AG04450 (cell line): ENCODE data around the gene CERS6. TPM values are rescaled to one million over a fixed set of nuclear protein-coding genes. Genes with fewer than 3 reads are reported as not detected.

Experiments
- CTCF ChIA-PET: fragments of 300-600, 350-600 bp; formaldehyde crosslinking; extraction: SDS; loops from one replicate; lab custom pipeline; 2022; ENCODE audit warnings: antibody characterized with exemption, inconsistent platforms; lab: Charles Lee
- POLR2A ChIA-PET: fragments of 350-600 bp; formaldehyde crosslinking; extraction: SDS; loops from one replicate; lab custom pipeline; 2021; ENCODE audit warnings: antibody characterized with exemption, inconsistent platforms; lab: Yijun Ruan, JAX
- DNase-seq: peaks from one replicate; pipeline ENCODE4 v3.0.0-alpha.2; 2011; ENCODE audit warnings: low read depth, low spot score
- H3K27ac ChIP-seq: one replicate; pipeline ENCODE4 v1.5.1; 2012; ENCODE audit warnings: low read depth, low read length, control low read depth
- H3K27me3 ChIP-seq: one replicate; pipeline ENCODE4 v1.6.0; 2012; ENCODE audit warnings: low read length; ENCODE audit not compliant: control insufficient read depth, insufficient read depth
- H3K4me3 ChIP-seq: 2 replicates; pipeline ENCODE4 v1.5.1; 2011; ENCODE audit warnings: mild to moderate bottlenecking, low read depth, low read length, control low read depth
- H3K9me3 ChIP-seq: 2 replicates; pipeline ENCODE4 v1.5.1; 2012; ENCODE audit warnings: low read length; ENCODE audit not compliant: control insufficient read depth, insufficient read depth
- polyA plus RNA-seq: library from polyadenylated mRNA; depleted of rRNA; stranded (reverse); fragments of >200 nt; gene quantifications from 2 replicates; pipeline ENCODE4 v1.2.3, GENCODE V29; 2011
- TF ChIP-seq, protein P1 (sequence below): IDR thresholded peaks from 2 replicates; pipeline ENCODE4 v1.5.1; 2011; ENCODE audit warnings: low read depth, low read length, control low read depth, inconsistent platforms

Gene CERS6
- polyA plus RNA-seq, 1 experiment: 6.2 TPM

DNA sequence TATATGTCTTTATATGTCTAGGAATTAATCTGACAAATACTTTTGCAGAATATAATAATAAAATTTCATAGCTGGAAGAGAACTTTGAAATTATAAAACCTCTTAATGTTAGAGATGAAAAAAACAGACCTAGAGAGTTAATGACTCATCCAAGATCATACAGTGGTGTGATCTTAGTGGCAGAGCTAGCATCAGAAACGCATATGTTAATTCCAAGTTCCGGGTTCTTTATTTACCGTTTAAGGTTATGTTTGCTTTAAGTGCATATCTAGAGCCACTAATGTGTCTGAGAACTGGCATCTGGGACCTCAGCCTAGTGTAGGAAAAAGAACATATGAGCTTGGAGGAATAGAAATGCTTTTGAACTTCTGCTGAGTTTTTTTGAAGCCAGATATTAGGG lies 24.3 kb downstream of the CERS6 start:
- no peak for DNase-seq
- ChIA-PET CTCF (no interaction called here), POLR2A (interaction anchor here (1.3 kb wide), 1 partner anchor 1986 kb away, joined by 3 read pairs; the partner anchor contains the start of gene SCN7A)
- Histone ChIP-seq H3K27me3 (no peaks in the 10 kb centered on the region), H3K9me3 (no peaks in the 10 kb centered on the region), H3K4me3 (no peak overlapping the region), H3K27ac (no peak overlapping the region)
- TF ChIP-seq, protein P1, sequence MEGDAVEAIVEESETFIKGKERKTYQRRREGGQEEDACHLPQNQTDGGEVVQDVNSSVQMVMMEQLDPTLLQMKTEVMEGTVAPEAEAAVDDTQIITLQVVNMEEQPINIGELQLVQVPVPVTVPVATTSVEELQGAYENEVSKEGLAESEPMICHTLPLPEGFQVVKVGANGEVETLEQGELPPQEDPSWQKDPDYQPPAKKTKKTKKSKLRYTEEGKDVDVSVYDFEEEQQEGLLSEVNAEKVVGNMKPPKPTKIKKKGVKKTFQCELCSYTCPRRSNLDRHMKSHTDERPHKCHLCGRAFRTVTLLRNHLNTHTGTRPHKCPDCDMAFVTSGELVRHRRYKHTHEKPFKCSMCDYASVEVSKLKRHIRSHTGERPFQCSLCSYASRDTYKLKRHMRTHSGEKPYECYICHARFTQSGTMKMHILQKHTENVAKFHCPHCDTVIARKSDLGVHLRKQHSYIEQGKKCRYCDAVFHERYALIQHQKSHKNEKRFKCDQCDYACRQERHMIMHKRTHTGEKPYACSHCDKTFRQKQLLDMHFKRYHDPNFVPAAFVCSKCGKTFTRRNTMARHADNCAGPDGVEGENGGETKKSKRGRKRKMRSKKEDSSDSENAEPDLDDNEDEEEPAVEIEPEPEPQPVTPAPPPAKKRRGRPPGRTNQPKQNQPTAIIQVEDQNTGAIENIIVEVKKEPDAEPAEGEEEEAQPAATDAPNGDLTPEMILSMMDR: no peak

DNA sequence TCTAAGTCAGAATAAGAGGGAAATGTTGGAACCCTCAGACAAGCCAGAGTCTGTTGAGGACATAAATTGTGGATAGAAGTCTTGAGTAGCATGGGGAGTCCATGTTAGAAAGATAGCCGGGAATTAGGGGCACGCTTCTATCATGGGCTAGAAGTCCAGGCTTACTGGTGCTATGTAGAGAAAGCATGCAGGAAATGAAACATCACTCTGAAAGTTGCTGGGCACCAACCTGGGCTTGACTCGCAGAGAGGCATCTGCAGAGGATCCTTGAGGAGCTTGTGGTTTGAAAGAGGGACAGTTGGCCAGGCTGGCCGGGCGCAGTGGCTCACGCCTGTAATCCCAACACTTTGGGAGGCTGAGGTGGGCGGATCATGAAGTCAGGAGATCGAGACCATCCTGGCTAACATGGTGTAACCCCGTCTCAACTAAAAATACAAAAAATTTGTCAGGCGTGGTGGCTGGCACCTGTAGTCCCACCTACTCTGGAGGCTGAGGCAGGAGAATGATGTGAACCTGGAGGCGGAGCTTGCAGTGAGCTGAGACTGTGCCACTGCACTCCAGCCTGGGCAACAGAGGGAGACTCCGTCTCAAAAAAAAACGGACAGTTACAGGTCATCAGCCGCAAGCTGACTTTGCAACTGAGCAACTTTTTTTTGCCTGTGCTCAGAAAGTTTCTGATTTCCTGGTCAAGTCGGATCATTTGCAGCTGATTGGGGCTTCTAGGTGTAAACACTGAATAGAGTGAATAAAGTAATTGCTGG lies 24.9 kb downstream of the CERS6 start:
- POLR2A ChIA-PET: interaction anchor here (1.3 kb wide), 1 partner anchor 1987 kb away, joined by 3 read pairs; the partner anchor contains the start of gene SCN7A
- TF ChIP-seq, protein P1: no peak
- Histone ChIP-seq H3K27me3 (no peaks in the 10 kb centered on the region), H3K4me3 (no peak overlapping the region), H3K27ac (no peak overlapping the region), H3K9me3 (no peaks in the 10 kb centered on the region)
- CTCF ChIA-PET: interaction anchor here (1.2 kb wide), 1 partner anchor 45 kb away, joined by 3 read pairs; no protein-coding TSS in a partner anchor
- DNase-seq: no peak

DNA sequence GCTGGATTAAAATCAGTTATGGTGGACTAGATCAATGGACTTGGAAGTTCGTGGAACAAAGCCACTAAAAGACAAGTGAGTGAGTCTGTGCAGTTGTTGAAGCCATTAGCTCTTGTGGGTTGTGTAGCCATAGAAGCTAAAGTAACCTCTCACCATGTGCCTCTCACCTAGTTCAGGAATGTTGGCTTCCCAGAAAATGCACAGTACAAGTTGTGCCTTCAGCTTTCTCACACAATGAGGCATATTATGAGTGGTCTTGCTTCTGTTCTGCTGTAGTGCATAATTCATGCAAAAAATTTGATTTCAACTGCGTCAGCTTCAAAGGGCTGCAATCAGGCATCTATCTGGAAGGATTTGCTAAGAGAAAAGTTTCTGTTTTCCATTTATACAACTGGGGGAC lies 26.2 kb downstream of the CERS6 start:
- ChIA-PET POLR2A (no interaction called here), CTCF (interaction anchor here (0.9 to 1.2 kb wide), 3 partner anchors 11 to 133 kb away, joined by 3 read pairs; no protein-coding TSS in a partner anchor)
- no peak for DNase-seq
- no peak overlapping the region for H3K4me3 ChIP-seq
- no peak overlapping the region for H3K27ac ChIP-seq
- TF ChIP-seq, protein P1: no peak
- no peaks in the 10 kb centered on the region for H3K9me3 ChIP-seq
- H3K27me3 ChIP-seq: no peaks in the 10 kb centered on the region

DNA sequence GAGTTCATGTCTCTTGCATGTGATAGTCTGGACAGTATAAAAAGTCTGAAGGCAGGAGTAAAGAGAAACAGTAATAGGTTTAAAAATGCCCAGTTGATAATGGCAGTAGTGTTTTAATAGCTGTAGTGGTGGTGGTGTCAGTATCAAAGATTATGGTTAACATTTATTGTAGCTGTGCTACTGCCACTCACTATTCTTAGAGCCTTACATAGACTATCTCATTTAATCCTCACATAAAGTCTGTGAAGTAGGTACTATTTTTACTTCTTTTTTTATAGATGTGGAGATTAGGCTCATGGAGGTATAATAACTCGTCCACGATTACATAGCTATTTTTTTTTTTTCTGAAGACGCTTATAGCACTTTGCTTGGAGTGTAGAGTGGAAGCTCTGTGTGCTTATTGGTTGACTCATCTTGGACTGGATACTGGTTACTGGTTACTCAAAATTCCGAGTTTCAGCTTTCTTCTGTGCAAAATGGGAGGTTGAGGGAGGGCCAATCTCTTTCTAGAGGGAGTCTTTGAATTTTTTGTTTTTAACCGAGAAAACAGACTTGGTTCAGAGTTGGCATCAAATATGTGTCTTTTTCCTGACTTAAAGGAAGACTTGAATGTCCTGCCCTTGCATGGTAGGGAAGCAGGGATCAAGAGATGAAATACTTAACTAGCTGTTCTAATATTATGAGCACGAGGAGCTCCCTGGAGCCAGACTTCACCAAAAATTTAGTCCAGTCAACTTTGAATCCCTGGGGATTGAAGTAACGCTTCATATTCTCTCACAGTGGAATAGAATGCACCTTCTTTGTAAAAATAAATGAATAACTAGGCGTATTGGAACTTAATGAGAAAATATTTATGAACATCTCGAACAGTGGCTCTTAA lies 27.1 kb downstream of the CERS6 start:
- Histone ChIP-seq H3K27ac (no peak overlapping the region), H3K4me3 (no peak overlapping the region), H3K27me3 (no peaks in the 10 kb centered on the region), H3K9me3 (no peaks in the 10 kb centered on the region)
- POLR2A ChIA-PET: interaction anchor here (0.6 kb wide), 1 partner anchor 37 kb away, joined by 3 read pairs; no protein-coding TSS in a partner anchor
- CTCF ChIA-PET: interaction anchor here (1.0 kb wide), 1 partner anchor 12 kb away, joined by 3 read pairs; no protein-coding TSS in a partner anchor
- TF ChIP-seq, protein P1: no peak
- no peak for DNase-seq
